GM19455 (cell line): ENCODE results near the gene SCT.

Source experiments
- ATAC-seq: cut with Tn5 transposase; IDR thresholded peaks from one replicate; pipeline ENCODE4 v1.9.1; 2021; ENCODE audit not compliant: unreplicated experiment

The SCT gene

DNA sequence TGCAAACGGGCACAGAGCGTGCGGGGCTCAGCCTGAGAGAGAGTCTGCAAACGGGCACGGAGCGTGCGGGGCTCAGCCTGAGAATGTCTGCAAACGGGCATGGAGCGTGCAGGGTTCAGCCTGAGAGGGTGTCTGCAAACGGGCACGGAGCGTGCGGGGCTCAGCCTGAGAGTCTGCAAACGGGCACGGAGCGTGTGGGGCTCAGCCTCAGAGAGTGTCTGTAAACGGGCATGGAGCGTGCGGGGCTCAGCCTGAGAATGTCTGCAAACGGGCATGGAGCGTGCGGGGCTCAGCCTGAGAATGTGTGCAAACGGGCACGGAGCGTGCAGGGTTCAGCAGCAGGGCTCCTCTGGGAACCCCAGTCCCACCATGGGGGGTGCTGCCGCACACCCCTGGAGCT lies 37.2 kb downstream of the SCT start:
- ATAC-seq: no peak

DNA sequence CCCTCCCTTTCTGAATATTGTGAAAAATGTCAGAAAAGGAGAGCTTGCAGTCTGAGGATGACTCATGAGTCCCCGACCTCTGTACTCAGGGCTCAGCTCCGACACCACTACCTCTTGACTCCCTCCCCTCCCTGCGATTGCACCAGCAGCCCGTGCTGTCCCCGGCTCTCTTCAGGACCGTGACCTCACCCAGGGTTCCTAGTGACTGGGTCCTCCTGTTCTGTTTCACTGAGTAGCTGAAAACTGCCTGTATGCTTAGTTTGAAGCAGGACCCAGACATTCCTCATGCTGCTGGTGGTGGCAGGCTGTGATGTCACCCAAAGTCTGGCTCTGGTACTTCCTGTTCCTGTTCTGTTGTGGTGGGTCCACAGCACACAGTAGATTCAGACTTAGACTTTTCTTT lies 39.0 kb downstream of the SCT start:
- ATAC-seq: no peak

GRCh38 chr11:587546-587945 lies 39.4 kb downstream of the SCT start:
- ATAC-seq: no peak

- no peak for ATAC-seq
Observed at GRCh38 chr11:586376-587316, 40.3 kb downstream of the SCT start.

DNA sequence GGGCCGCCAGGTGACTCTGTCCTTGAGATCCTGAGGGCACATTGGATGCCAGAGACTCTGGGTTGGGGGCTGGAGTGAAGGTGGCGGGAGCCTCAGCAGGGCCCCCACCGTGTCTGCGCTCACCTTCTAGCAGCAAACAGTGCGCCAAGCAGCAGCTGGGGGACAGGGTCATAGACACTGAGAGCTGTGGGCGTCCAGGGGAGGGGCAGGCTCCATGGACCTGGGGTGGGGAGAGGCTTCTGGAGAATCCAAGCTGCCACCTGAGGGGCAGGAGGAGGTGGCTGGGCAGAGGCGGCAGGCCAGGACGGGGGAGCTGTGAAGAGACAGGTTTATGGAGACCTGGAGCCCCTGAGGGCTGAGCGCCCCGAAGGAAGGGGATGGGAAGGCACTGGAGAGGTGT lies 42.7 kb downstream of the SCT start:
- no peak for ATAC-seq

- ATAC-seq: no peak
Observed at GRCh38 chr11:581752-582151, 45.2 kb downstream of the SCT start.

DNA sequence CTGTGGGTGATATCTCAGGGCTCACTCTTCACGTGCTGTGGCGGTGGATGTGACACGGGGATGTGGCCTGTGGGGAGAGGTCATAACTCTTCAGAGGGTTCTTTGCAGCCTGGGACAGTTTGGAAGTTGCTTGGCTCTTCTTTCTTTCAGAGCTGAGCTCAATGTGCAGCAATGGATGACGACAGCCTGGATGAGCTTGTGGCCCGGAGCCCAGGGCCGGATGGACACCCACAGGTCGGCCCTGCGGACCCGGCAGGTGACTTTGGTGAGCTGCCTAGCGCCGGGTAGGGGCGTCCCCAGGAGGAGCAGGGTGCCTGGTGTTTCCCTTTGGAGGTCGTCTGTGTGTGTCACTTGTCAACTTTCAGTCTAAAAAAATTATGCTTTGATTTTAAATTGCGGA lies 45.6 kb downstream of the SCT start:
- ATAC-seq: no peak

DNA sequence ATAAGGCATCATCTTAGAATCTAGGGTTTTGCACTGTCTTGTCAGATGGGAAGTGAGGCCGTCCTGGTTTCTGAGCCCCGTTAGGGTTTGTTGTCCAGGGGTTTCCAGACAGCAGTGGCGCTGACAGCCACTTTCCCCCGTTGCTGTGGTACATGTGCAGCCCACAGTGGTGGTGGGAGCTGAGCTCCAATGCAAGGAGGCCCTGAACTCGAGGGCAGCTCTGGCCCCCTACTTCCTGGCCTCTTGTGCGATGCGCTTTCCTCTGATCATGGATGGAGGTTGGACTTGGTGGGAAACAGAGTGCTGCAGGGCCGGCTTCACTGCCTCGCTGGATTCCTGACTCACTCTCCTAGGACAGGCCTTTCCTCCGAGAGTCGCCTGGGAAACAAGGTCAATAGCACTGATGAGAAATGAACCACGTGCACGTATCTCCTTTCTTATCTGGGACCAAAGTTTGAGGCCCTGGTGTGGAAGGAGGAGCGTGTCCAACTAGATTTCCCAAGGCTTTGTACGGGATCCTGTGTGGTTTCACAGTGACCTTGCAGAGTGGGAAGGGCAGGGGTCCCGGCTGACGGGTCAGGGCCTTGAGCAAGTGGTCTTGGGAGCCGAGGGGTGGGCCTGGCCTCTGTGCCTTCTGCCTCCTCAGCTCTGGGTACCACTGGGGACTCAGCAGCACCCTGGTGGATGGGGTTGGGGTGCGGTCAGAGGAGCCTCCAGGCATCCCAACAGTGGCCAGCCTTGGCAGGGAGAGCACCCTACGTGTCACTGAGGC lies 47.0 kb downstream of the SCT start:
- ATAC-seq: no peak

DNA sequence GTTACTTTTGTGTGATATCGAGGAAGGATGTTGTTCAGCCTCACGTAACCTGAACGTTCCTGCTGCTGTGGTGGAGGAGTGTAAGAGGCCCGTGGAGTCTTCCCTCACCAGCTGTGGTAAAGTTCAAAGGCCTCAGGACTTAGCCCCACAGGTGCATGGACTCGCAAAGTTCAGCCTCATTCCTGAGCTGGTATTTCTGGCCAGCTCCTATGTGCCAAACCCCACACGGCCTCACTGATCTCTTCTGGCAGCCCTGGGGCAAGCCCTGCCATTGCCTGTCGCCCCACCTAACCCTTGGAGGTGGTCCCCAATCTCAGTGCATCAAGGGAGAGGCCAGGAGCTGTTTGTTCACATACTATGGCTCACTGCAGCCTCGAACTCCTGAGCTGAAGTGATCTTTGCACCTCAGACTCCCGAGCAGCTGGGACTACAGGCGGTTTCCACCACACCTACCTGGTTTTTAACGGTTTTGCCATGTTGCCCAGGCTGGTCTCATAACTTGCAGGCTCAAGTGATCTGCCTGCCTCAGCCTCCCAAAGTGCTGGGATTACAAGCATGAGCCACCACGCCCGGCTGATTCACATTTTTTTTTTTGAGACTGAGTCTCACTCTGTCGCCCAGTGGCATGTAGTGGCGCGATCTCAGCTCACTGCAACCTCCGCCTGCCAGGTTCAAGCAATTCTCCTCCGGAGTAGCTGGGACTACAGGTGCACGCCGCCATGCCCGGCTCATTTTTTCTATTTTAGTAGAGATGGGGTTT lies 48.5 kb downstream of the SCT start:
- no peak for ATAC-seq

DNA sequence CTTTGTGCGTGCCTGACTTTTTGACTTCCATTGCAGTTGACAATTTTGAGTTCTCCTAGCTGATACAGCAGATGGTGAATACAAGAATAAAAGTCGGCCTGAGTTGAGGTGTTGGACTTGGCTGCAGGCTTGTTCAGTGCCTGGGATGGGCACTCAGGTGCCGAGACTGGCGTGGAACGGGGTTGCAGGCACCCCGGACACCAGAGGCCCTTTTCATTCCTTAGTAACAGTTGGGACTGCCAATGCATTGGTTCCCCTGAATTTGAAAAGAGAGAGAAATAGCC lies 49.4 kb downstream of the SCT start:
- no peak for ATAC-seq

DNA sequence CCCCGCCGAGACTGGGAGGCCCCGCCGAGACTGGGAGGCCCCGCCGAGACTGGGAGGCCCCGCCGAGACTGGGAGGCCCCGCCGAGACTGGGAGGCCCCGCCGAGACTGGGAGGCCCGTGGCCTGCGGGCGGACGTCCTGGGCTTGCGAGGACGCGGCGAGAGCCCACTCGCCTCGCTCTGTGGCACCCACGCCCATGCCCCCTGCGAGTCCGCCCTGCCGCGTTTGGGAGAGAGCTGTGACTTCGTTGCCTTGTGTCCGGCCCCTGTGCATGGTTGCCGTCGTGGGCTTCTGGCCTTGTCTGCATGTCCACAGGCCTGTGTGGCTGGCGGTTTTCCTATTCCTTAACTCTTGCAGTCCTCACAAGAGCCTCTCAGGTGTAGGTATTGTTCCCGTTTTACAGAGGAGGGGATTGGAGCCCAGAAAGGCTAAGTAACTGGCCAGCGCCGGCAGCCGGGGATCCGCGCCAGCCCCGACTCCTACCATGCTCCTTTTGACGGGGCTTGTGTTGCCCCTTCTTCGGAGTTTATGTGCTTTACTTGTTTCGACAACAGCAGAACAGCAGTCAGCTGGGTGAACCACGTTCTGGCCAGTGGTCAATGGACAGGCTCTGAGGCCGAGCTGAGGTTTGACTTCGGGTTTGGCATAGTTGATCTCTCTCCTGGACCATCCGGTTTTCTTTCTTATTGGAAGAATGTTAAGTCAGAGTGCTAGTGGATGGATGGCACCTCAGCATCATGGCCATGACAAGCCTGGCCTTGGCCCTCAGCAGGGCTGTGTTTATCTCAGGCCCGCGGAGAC lies 50.0 kb downstream of the SCT start:
- no peak for ATAC-seq
